ENCODE results near the gene GUCA2B.

GUCA2B gene

GRCh38 chr1:42154685-42155084 is 1.5 kb downstream of the GUCA2B start:
- Histone ChIP-seq H3K9me3 (ENCODE audit: control insufficient read depth, insufficient read depth, low read length) (no peaks in the 10 kb centered on the region), H3K9ac (ENCODE audit: low read depth, low read length) (no peak overlapping the region), H3K27ac (ENCODE audit: low read depth, low read length) (no peak overlapping the region)

GRCh38 chr1:42155362-42155761 is 2.2 kb downstream of the GUCA2B start:
- no peak overlapping the region for H3K9ac ChIP-seq (ENCODE audit: low read depth, low read length)
- H3K27me3 ChIP-seq (ENCODE audit: control insufficient read depth, insufficient read depth, low read length): no peaks in the 10 kb centered on the region
- no peaks in the 10 kb centered on the region for H3K9me3 ChIP-seq (ENCODE audit: control insufficient read depth, insufficient read depth, low read length)
- H3K4me3 ChIP-seq (ENCODE audit: low read depth, low read length): no peak overlapping the region
- H3K27ac ChIP-seq (ENCODE audit: low read depth, low read length): no peak overlapping the region
- H3K36me3 ChIP-seq (ENCODE audit: control insufficient read depth, insufficient read depth, low read length): no peaks in the 10 kb centered on the region
- H3K4me1 ChIP-seq (ENCODE audit: control insufficient read depth, insufficient read depth, low read length): no peaks in the 10 kb centered on the region

More at GRCh38 chr1:42154685-42155084, 1.5 kb downstream of the GUCA2B start:
- no peaks in the 10 kb centered on the region for H3K27me3 ChIP-seq (ENCODE audit: control insufficient read depth, insufficient read depth, low read length)
- H3K36me3 ChIP-seq (ENCODE audit: control insufficient read depth, insufficient read depth, low read length): no peaks in the 10 kb centered on the region
- no peaks in the 10 kb centered on the region for H3K4me1 ChIP-seq (ENCODE audit: control insufficient read depth, insufficient read depth, low read length)
- H3K4me3 ChIP-seq (ENCODE audit: low read depth, low read length): no peak overlapping the region

GRCh38 chr1:42157667-42158066 is 4.5 kb downstream of the GUCA2B start:
- H3K4me1 ChIP-seq (ENCODE audit: control insufficient read depth, insufficient read depth, low read length): no peaks in the 10 kb centered on the region
- no peak overlapping the region for H3K9ac ChIP-seq (ENCODE audit: low read depth, low read length)
- H3K4me3 ChIP-seq (ENCODE audit: low read depth, low read length): no peak overlapping the region
- H3K27ac ChIP-seq (ENCODE audit: low read depth, low read length): no peak overlapping the region
- H3K9me3 ChIP-seq (ENCODE audit: control insufficient read depth, insufficient read depth, low read length): no peaks in the 10 kb centered on the region
- H3K27me3 ChIP-seq (ENCODE audit: control insufficient read depth, insufficient read depth, low read length): no peaks in the 10 kb centered on the region
- no peaks in the 10 kb centered on the region for H3K36me3 ChIP-seq (ENCODE audit: control insufficient read depth, insufficient read depth, low read length)

DNA sequence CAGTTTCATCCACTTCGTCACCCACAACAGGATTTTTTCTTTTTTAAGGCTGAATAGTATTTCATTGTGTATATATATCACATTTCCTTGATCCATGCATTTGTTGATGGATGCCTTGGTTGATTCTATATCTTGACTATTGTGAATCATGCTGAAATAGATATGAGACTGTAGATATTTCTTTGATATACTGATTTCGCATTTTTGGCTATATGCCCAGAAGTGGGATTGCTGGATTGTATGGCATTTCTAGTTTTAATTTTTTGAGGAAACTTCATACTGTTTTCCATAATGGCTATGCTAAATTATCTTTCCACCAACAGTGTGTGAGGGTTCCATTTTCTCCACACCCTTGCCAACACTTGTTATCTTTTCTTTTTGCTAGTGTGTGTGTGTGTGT is 5.0 kb downstream of the GUCA2B start:
- Histone ChIP-seq H3K27me3 (ENCODE audit: control insufficient read depth, insufficient read depth, low read length) (no peaks in the 10 kb centered on the region), H3K4me1 (ENCODE audit: control insufficient read depth, insufficient read depth, low read length) (no peaks in the 10 kb centered on the region), H3K9me3 (ENCODE audit: control insufficient read depth, insufficient read depth, low read length) (no peaks in the 10 kb centered on the region), H3K36me3 (ENCODE audit: control insufficient read depth, insufficient read depth, low read length) (no peaks in the 10 kb centered on the region), H3K9ac (ENCODE audit: low read depth, low read length) (no peak overlapping the region), H3K27ac (ENCODE audit: low read depth, low read length) (no peak overlapping the region), H3K4me3 (ENCODE audit: low read depth, low read length) (no peak overlapping the region)

DNA sequence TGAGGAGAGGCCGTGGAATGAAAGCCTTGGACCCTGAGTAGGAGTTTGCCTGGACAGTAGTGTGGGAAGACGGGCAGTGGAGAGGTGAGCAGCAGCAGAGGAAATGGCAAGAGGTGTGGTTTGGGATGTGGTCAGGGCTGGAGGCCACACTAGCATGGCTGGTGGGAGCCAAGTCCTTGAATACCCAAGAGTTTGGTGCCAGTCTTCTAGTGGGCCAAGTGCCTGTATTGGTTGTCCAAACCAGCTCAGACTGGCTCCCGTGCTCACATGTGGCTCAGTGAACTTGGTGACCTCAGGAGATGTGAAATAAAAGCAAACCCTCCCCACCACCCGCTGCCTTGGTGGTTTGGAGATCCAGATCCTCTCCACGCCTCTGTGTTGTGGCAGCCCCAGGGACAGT is 9.0 kb downstream of the GUCA2B start:
- H3K9me3 ChIP-seq (ENCODE audit: control insufficient read depth, insufficient read depth, low read length): no peaks in the 10 kb centered on the region
- H3K4me3 ChIP-seq (ENCODE audit: low read depth, low read length): no peak overlapping the region
- H3K36me3 ChIP-seq (ENCODE audit: control insufficient read depth, insufficient read depth, low read length): no peaks in the 10 kb centered on the region
- no peak overlapping the region for H3K9ac ChIP-seq (ENCODE audit: low read depth, low read length)
- no peaks in the 10 kb centered on the region for H3K27me3 ChIP-seq (ENCODE audit: control insufficient read depth, insufficient read depth, low read length)
- no peaks in the 10 kb centered on the region for H3K4me1 ChIP-seq (ENCODE audit: control insufficient read depth, insufficient read depth, low read length)
- H3K27ac ChIP-seq (ENCODE audit: low read depth, low read length): no peak overlapping the region

- Histone ChIP-seq H3K36me3 (ENCODE audit: control insufficient read depth, insufficient read depth, low read length) (no peaks in the 10 kb centered on the region), H3K9me3 (ENCODE audit: control insufficient read depth, insufficient read depth, low read length) (no peaks in the 10 kb centered on the region), H3K9ac (ENCODE audit: low read depth, low read length) (no peak overlapping the region), H3K27me3 (ENCODE audit: control insufficient read depth, insufficient read depth, low read length) (no peaks in the 10 kb centered on the region), H3K4me3 (ENCODE audit: low read depth, low read length) (no peak overlapping the region), H3K4me1 (ENCODE audit: control insufficient read depth, insufficient read depth, low read length) (no peaks in the 10 kb centered on the region), H3K27ac (ENCODE audit: low read depth, low read length) (no peak overlapping the region)
Observed at GRCh38 chr1:42163114-42163513, 9.9 kb downstream of the GUCA2B start.

DNA sequence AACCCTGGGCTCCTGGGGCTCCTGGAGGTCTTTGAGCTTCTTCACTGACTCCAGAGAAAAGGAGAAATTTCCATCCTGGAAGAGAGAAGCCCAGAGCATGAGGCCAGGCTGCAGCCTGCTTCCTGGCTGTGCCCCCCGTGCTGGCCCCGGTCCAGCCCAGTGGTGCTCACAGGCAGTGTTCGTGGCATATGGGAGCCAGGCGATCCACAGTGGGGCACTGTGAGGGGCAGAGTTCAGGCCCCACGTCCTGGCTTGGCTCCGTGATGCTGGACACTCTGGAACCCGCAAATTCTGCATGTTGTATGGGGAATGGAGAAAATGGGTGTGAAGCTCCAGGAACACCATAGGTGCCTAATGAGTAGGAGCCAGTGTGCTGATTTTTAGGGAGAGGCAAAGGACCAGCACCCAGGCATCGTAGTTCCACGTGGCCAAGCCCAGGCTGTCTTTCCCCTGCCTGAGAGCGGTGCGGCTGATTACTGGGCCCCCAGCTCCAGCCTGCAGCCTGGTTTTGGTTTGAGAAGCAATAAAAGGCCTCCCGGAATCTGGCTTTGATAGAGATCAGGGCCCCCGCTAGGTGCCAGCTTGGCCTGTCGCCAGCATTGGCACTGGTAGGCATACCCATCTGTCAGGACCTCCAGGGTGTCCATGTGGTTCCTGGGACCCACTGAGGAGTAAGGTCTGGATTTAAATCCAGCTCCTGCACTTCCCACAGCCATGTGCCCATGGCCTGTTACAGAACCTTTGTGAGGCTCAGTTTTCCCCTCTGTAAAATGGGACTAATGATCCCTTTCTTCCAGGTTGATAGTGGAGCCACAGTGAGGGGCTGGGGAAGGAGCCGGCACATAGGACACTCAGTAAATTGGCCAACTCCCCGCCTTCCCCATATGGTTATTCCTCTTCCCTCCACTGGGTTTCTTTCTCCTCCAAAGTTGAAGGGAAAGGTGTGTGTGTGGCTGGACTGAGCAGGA is 10.6 kb downstream of the GUCA2B start:
- Histone ChIP-seq H3K27ac (ENCODE audit: low read depth, low read length) (no peak overlapping the region), H3K4me1 (ENCODE audit: control insufficient read depth, insufficient read depth, low read length) (no peaks in the 10 kb centered on the region), H3K36me3 (ENCODE audit: control insufficient read depth, insufficient read depth, low read length) (no peaks in the 10 kb centered on the region), H3K27me3 (ENCODE audit: control insufficient read depth, insufficient read depth, low read length) (no peaks in the 10 kb centered on the region), H3K9me3 (ENCODE audit: control insufficient read depth, insufficient read depth, low read length) (no peaks in the 10 kb centered on the region), H3K9ac (ENCODE audit: low read depth, low read length) (no peak overlapping the region), H3K4me3 (ENCODE audit: low read depth, low read length) (no peak overlapping the region)

DNA sequence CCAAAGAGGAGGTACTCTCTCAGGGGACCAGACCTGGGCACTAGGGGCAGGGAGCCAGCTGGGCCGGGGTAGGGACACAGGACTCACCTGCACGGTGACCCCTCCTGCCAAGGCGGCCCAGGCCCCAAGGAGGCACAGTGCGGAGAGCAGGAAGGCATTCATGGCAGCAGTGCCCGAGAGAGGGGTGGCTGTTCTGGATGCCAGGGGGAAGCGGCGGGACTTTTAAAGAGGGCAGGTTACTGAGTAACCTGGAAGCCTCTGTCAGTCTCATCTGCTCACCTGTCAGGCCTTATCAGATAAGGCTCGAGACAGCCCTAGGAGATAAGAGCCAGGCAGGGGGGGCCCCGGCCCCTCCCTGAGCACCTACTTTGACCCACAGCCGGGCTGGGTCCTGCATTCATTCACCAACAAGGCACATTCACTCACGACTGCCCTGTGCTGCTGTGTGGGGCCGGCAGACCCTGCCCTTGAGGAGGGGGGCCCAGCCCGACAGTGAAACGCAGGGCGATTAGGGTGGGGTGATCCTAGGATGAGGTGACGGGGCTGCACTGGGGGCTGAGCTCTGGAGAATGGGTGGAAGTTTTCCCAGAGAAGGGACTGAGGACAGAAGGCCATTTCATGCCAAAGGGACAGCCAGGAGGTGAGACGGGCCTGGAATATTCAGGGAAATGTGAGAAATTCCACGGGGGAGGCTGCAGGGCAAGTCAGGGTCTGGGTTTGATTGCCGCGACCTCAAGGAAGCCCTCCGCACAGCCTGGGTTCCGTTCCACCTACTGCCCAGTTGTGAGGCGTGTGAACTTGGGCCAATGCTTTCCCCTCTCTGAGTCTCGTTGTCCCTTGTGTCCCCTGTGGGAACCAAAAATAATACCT is 11.6 kb downstream of the GUCA2B start, which contains the start of gene GUCA2A:
Gene GUCA2A, minus strand, starts transcription at position 195 of the 870 bp plus-strand sequence. Its CDS starts 33 bp downstream, at position 162.
- Histone ChIP-seq H3K4me3 (ENCODE audit: low read depth, low read length) (no peak within 1 kb of the TSS), H3K4me1 (ENCODE audit: control insufficient read depth, insufficient read depth, low read length) (no peaks in the 10 kb centered on the region), H3K9me3 (ENCODE audit: control insufficient read depth, insufficient read depth, low read length) (no peaks in the 10 kb centered on the region), H3K27me3 (ENCODE audit: control insufficient read depth, insufficient read depth, low read length) (no peaks in the 10 kb centered on the region), H3K27ac (ENCODE audit: low read depth, low read length) (no peak within 1 kb of the TSS), H3K36me3 (ENCODE audit: control insufficient read depth, insufficient read depth, low read length) (no peaks in the 10 kb centered on the region), H3K9ac (ENCODE audit: low read depth, low read length) (no peak within 1 kb of the TSS)

- H3K4me3 ChIP-seq (ENCODE audit: low read depth, low read length): no peak overlapping the region
- no peaks in the 10 kb centered on the region for H3K9me3 ChIP-seq (ENCODE audit: control insufficient read depth, insufficient read depth, low read length)
- H3K9ac ChIP-seq (ENCODE audit: low read depth, low read length): no peak overlapping the region
- no peaks in the 10 kb centered on the region for H3K27me3 ChIP-seq (ENCODE audit: control insufficient read depth, insufficient read depth, low read length)
- no peaks in the 10 kb centered on the region for H3K36me3 ChIP-seq (ENCODE audit: control insufficient read depth, insufficient read depth, low read length)
- no peaks in the 10 kb centered on the region for H3K4me1 ChIP-seq (ENCODE audit: control insufficient read depth, insufficient read depth, low read length)
- no peak overlapping the region for H3K27ac ChIP-seq (ENCODE audit: low read depth, low read length)
Observed at GRCh38 chr1:42165511-42166210, 12.5 kb downstream of the GUCA2B start.

GRCh38 chr1:42167611-42168390 is 14.6 kb downstream of the GUCA2B start:
- no peak overlapping the region for H3K27ac ChIP-seq (ENCODE audit: low read depth, low read length)
- no peaks in the 10 kb centered on the region for H3K9me3 ChIP-seq (ENCODE audit: control insufficient read depth, insufficient read depth, low read length)
- no peak overlapping the region for H3K4me3 ChIP-seq (ENCODE audit: low read depth, low read length)
- H3K9ac ChIP-seq (ENCODE audit: low read depth, low read length): no peak overlapping the region
- no peaks in the 10 kb centered on the region for H3K27me3 ChIP-seq (ENCODE audit: control insufficient read depth, insufficient read depth, low read length)
- no peaks in the 10 kb centered on the region for H3K36me3 ChIP-seq (ENCODE audit: control insufficient read depth, insufficient read depth, low read length)
- H3K4me1 ChIP-seq (ENCODE audit: control insufficient read depth, insufficient read depth, low read length): no peaks in the 10 kb centered on the region
